Hematopoietic multipotent progenitor cell treated with erythropoietin and hydrocortisone succinate and interleukin-3 and kit ligand, for 15 days (in vitro differentiated cells): Measurements from ENCODE around the gene PRKAG2.
"Not testable (repeated sequence)": the region's sequence is repeated elsewhere in the genome, so short reads cannot be mapped to it uniquely, and the experiment has no call there.

Source experiments
- DNase-seq: peaks from one replicate; pipeline ENCODE4 v3.0.0-alpha.2; 2015; ENCODE audit warnings: low spot score

PRKAG2 gene

GRCh38 chr7:151834271-151835035 lies 42.5 kb downstream of the PRKAG2 start:
- no peak for DNase-seq

GRCh38 chr7:151833691-151834090 lies 43.2 kb downstream of the PRKAG2 start:
- DNase-seq, result no peak

- no peak for DNase-seq
Measured at GRCh38 chr7:151833213-151833651, 43.7 kb downstream of the PRKAG2 start.

- DNase-seq, result no peak
Measured at GRCh38 chr7:151832656-151833055, 44.3 kb downstream of the PRKAG2 start.

- DNase-seq, result no peak
Measured at GRCh38 chr7:151832138-151832537, 44.8 kb downstream of the PRKAG2 start.

- DNase-seq, result no peak
Measured at GRCh38 chr7:151831606-151832005, 45.3 kb downstream of the PRKAG2 start.

- DNase-seq, result no peak
Measured at GRCh38 chr7:151830121-151830830, 46.6 kb downstream of the PRKAG2 start.

GRCh38 chr7:151829707-151830106 lies 47.2 kb downstream of the PRKAG2 start:
- no peak for DNase-seq

GRCh38 chr7:151827620-151828019 lies 49.3 kb downstream of the PRKAG2 start:
- no peak for DNase-seq

- not testable (repeated sequence) for DNase-seq
Measured at GRCh38 chr7:151826316-151826715, 50.6 kb downstream of the PRKAG2 start.

GRCh38 chr7:151825721-151826120 lies 51.2 kb downstream of the PRKAG2 start:
- no peak for DNase-seq

GRCh38 chr7:151824373-151824933 lies 52.5 kb downstream of the PRKAG2 start:
- DNase-seq, result no peak

GRCh38 chr7:151823566-151824372 lies 53.1 kb downstream of the PRKAG2 start:
- no peak for DNase-seq

- no peak for DNase-seq
Measured at GRCh38 chr7:151822541-151823181, 54.3 kb downstream of the PRKAG2 start.

- DNase-seq, result no peak
Measured at GRCh38 chr7:151821806-151822540, 54.9 kb downstream of the PRKAG2 start.

- DNase-seq, result no peak
Measured at GRCh38 chr7:151821226-151821625, 55.7 kb downstream of the PRKAG2 start.

GRCh38 chr7:151820491-151821105 lies 56.3 kb downstream of the PRKAG2 start:
- DNase-seq, result no peak

- no peak for DNase-seq
Measured at GRCh38 chr7:151819866-151820265, 57.0 kb downstream of the PRKAG2 start.

GRCh38 chr7:151818674-151819519 lies 58.0 kb downstream of the PRKAG2 start:
- DNase-seq, result no peak
